Measurements from ENCODE around the gene DDX3Y.

The DDX3Y gene

GRCh38 chrY:12913541-12913940, 8.9 kb downstream of the DDX3Y start:
- TF ChIP-seq, protein P1, sequence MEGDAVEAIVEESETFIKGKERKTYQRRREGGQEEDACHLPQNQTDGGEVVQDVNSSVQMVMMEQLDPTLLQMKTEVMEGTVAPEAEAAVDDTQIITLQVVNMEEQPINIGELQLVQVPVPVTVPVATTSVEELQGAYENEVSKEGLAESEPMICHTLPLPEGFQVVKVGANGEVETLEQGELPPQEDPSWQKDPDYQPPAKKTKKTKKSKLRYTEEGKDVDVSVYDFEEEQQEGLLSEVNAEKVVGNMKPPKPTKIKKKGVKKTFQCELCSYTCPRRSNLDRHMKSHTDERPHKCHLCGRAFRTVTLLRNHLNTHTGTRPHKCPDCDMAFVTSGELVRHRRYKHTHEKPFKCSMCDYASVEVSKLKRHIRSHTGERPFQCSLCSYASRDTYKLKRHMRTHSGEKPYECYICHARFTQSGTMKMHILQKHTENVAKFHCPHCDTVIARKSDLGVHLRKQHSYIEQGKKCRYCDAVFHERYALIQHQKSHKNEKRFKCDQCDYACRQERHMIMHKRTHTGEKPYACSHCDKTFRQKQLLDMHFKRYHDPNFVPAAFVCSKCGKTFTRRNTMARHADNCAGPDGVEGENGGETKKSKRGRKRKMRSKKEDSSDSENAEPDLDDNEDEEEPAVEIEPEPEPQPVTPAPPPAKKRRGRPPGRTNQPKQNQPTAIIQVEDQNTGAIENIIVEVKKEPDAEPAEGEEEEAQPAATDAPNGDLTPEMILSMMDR (conservative IDR thresholded peaks at IDR 0.05; ENCODE audit: low read depth, low read length): no peak
- no peak overlapping the region for H3K4me3 ChIP-seq (ENCODE audit: low read length)
- DNase-seq (ENCODE audit: low read depth): no peak

- TF ChIP-seq, protein P1 (conservative IDR thresholded peaks at IDR 0.05; ENCODE audit: low read depth, low read length): no peak
- no peak overlapping the region for H3K4me3 ChIP-seq (ENCODE audit: low read length)
- DNase-seq (ENCODE audit: low read depth): no peak
These were observed 23.4 kb downstream of the DDX3Y start for GRCh38 chrY:12928043-12928442.

GRCh38 chrY:12941725-12942687, 37.3 kb downstream of the DDX3Y start:
- no peak for DNase-seq (ENCODE audit: low read depth)
- H3K4me3 ChIP-seq (ENCODE audit: low read length): no peak overlapping the region
- TF ChIP-seq, protein P1 (conservative IDR thresholded peaks at IDR 0.05; ENCODE audit: low read depth, low read length): no peak
